GM18526 (cell line): ENCODE results near the gene TCF12.

ENCODE experiments used
- POLR2A ChIP-seq: IDR thresholded peaks from 3 replicates; pipeline ENCODE4 v1.6.1; 2011; ENCODE audit not compliant: insufficient read length; ENCODE audit errors: extremely low read depth

TCF12 gene

GRCh38 chr15:57330619-57331340 is 412.3 kb downstream of the TCF12 start:
- no peak for TF ChIP-seq POLR2A

DNA sequence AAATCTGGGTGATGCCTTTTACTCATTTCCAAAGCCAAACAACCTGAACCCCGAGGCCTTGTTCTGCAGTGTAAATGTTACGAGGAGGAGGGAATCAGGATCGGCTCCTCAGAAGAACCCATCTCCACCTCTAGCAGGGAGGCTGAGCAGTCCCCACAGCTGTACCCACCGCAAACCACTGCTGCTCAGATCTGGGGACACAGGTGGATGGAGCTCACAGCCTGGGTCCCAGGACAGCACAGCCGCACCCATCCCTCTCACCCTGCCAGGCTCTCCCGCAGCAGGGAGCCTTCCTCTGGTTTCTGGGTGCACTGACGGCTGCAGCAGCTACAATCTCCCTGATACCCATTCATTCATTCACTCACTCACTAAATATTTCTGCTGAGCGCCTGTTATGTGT is 413.9 kb downstream of the TCF12 start:
- no peak for TF ChIP-seq POLR2A

DNA sequence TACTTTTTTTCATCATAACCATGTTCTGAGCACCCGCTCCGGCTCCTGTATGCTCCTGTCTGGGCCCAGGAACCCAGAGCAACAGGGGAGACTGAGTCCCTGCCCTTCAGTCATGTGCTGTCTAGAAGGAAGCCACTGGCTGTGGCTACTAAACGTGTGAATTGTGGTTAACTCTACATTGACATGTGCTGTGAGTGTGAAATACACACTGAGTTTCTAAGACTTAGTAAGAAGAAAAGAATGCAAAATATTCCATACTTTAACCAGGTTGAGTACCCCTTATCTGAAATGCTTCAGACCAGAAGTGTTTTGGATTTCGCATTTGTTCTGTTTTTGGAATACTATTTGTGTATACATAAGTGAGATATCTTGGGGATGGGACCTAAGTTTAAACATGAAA is 415.0 kb downstream of the TCF12 start:
- no peak for TF ChIP-seq POLR2A

DNA sequence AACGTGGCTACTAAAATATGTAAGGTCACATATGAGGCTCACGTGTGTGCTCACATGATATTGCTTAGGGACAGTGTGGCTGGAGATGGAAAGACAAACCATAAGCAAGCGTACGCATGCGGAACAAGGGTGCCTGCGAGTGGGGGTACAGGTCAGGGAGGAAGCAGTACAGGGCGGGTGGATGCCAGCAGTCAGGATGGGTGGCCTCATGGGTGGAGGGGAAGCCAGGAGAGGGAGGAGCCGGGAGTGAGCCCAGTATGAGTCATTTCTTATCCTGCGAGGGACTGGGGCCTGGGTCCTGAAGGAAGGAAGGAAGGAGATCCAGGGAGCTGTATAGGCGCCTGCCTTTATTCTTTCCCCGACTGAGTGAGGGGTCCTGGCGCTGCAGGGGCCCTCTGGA is 415.8 kb downstream of the TCF12 start:
- TF ChIP-seq POLR2A: no peak

DNA sequence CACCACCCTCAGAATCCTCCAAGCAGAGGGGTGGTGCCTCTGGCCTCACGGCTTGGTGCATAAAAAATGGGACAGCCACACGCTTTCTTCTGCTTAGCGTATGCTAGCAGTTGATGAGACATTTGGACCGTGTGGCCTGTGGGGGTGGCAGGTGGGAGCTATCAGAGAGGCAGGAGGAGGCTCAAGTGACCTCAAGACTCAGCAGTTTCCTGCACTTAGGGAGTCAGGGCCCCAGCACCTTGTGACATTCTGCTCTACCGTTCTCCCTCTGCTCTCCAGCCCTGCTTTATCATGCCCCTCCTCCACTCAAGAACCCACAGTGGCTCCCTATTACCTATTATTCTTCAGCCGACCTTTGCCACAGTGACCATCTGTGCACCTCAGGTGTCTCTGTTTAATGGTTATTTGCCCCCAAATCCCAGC is 416.9 kb downstream of the TCF12 start:
- no peak for TF ChIP-seq POLR2A

DNA sequence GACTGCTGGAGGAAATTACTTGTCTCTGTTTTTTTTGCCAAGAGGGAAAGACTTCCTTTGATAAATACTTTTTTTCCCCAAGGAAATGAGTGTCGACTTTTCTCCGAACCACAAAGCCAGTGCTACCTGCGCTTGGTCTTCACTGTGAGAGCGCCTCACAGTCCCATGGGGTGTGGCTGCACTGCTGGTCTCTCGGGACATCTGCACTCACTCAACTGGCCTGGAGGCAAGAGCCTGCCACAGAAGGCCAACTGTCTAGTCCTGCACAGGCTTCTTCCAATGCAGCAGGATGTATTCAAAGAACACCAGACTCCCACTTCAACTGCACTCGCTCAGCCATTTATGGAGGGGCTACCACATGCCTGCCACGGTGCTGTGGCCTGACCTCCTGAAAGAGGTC is 417.3 kb downstream of the TCF12 start:
- no peak for TF ChIP-seq POLR2A

DNA sequence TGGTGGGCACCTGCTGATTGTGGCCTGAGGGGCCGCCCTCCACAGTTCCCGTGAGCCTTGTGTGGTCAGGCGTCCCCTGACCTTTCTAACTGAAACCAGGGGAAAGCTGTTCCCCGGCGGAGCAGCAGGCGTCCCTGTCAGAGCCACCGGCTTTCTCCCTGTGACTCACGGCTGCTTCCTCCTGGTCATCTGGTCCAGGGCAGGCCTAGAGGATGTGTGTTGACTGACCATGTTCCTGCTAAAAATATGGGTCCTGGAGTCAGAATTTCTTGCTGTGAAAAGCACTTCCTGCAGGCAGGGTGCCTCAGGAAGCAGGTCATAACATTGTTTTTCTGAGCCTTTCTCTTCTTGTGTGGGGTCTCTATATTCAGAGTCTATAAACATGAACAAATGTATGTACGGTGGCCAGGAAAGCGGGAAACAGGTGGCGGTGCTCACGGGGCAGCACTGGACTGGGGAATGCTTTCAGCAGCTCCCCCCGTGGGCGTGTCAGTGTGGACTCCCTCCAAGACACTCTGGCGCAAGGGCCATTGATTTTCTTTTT is 419.5 kb downstream of the TCF12 start:
- no peak for TF ChIP-seq POLR2A

- TF ChIP-seq POLR2A: no peak
Observed at GRCh38 chr15:57339321-57339720, 420.9 kb downstream of the TCF12 start.
